ENCODE data around the gene HSPD1.

DNA sequence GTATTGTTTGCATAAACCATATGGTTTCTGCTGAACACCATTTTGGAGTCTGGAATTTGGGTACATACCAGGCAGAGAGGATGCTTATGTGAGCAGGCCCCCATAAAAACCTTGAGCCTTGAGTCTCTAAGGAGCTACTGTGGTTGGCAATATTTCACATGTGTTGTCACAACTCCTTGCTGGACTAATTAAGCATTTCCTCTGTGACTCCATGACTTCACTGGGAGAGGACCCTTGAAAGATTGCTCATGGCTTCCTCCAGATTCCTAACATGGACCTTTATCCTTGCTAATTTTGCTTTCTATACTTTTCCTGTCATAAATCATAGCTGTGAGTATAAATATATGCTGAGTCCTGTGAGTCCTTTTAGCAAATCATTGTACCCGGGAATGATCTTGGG is 53.9 kb downstream of the HSPD1 start:
- TF ChIP-seq ZNF672 (CRISPR knock-in tag; IDR thresholded peaks at IDR 0.05) (no peak), TEAD2 (CRISPR knock-in tag; IDR thresholded peaks at IDR 0.05) (no peak), RFX3 (CRISPR knock-in tag; IDR thresholded peaks at IDR 0.05) (no peak), SIX1 (CRISPR knock-in tag; IDR thresholded peaks at IDR 0.05; ENCODE audit: borderline replicate concordance) (no peak), ATRX (CRISPR knock-in tag; IDR thresholded peaks at IDR 0.05; ENCODE audit: borderline replicate concordance) (no peak), KLF6 (CRISPR knock-in tag; IDR thresholded peaks at IDR 0.05) (no peak), RFX5 (IDR thresholded peaks at IDR 0.05; ENCODE audit: low read depth, low read length) (no peak)
- TF ChIP-seq, protein P1, sequence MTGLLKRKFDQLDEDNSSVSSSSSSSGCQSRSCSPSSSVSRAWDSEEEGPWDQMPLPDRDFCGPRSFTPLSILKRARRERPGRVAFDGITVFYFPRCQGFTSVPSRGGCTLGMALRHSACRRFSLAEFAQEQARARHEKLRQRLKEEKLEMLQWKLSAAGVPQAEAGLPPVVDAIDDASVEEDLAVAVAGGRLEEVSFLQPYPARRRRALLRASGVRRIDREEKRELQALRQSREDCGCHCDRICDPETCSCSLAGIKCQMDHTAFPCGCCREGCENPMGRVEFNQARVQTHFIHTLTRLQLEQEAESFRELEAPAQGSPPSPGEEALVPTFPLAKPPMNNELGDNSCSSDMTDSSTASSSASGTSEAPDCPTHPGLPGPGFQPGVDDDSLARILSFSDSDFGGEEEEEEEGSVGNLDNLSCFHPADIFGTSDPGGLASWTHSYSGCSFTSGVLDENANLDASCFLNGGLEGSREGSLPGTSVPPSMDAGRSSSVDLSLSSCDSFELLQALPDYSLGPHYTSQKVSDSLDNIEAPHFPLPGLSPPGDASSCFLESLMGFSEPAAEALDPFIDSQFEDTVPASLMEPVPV (CRISPR knock-in tag; IDR thresholded peaks at IDR 0.05): no peak
- TF ChIP-seq, protein P2, sequence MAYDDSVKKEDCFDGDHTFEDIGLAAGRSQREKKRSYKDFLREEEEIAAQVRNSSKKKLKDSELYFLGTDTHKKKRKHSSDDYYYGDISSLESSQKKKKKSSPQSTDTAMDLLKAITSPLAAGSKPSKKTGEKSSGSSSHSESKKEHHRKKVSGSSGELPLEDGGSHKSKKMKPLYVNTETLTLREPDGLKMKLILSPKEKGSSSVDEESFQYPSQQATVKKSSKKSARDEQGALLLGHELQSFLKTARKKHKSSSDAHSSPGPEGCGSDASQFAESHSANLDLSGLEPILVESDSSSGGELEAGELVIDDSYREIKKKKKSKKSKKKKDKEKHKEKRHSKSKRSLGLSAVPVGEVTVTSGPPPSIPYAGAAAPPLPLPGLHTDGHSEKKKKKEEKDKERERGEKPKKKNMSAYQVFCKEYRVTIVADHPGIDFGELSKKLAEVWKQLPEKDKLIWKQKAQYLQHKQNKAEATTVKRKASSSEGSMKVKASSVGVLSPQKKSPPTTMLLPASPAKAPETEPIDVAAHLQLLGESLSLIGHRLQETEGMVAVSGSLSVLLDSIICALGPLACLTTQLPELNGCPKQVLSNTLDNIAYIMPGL (CRISPR knock-in tag; IDR thresholded peaks at IDR 0.05; ENCODE audit: borderline replicate concordance in 1 of 2, low read depth in 1 of 2): no peak
